Measurements from ENCODE around the gene RAF1.
A peak's percentile ranks its signal among the peaks of the same experiment; 100 is the strongest.
"Not testable (repeated sequence)": the region's sequence is repeated elsewhere in the genome, so short reads cannot be mapped to it uniquely, and the experiment has no call there.

The RAF1 gene

GRCh38 chr3:12662593-12663400 is 1.1 kb downstream of the RAF1 start:
- Histone ChIP-seq H3K9me2 (replicated peaks; ENCODE audit: insufficient read depth, low read length) (no peaks in the 10 kb centered on the region), H3K36me3 (replicated peaks; ENCODE audit: insufficient read depth, low read length) (no peaks in the 10 kb centered on the region), H3F3A (ENCODE audit: insufficient read depth, low read length) (peaks cover 13% of the 10 kb centered on the region), H4K20me1 (ENCODE audit: insufficient read depth, low read length) (peaks cover 26% of the 10 kb centered on the region), H3K9me3 (replicated peaks; ENCODE audit: insufficient read depth, low read length) (no peaks in the 10 kb centered on the region), H3K4me1 (ENCODE audit: low read length) (peaks cover 20% of the 10 kb centered on the region), H3K79me2 (ENCODE audit: low read length) (peaks cover 61% of the 10 kb centered on the region), H2AFZ (ENCODE audit: low read length) (peak overlapping the region; percentile 81; the same call in 1 of the 2 replicates), H3K4me3 (ENCODE audit: low read length) (peak overlapping the region; percentile 89), H3K27me3 (replicated peaks; ENCODE audit: insufficient read depth, low read length) (no peaks in the 10 kb centered on the region), H3K4me2 (ENCODE audit: low read depth, low read length) (peak overlapping the region; percentile 50), H3K9ac (ENCODE audit: low read length) (peak overlapping the region; percentile 99), H3K27ac (ENCODE audit: low read length) (peak overlapping the region; percentile 94)
- DNase-seq, result peak; percentile 63
- TF ChIP-seq EZH2 (optimal IDR thresholded peaks at IDR 0.05; ENCODE audit: low read depth, low read length), result no peak
- no peak for TF ChIP-seq CTCF (IDR thresholded peaks at IDR 0.05; ENCODE audit: low read length)
- TF ChIP-seq EZH2phosphoT487 (IDR thresholded peaks at IDR 0.05; ENCODE audit: low read length), result no peak

GRCh38 chr3:12661926-12662592 is 1.9 kb downstream of the RAF1 start:
- DNase-seq, result no peak
- H3K9me3 ChIP-seq (replicated peaks; ENCODE audit: insufficient read depth, low read length), result no peaks in the 10 kb centered on the region
- H3K27ac ChIP-seq (ENCODE audit: low read length), result peak overlapping the region; percentile 94
- H3K27me3 ChIP-seq (replicated peaks; ENCODE audit: insufficient read depth, low read length), result no peaks in the 10 kb centered on the region
- H3K79me2 ChIP-seq (ENCODE audit: low read length), result peaks cover 69% of the 10 kb centered on the region
- no peak for TF ChIP-seq EZH2 (optimal IDR thresholded peaks at IDR 0.05; ENCODE audit: low read depth, low read length)
- peaks cover 33% of the 10 kb centered on the region for H4K20me1 ChIP-seq (ENCODE audit: insufficient read depth, low read length)
- peak overlapping the region; percentile 89 for H3K4me3 ChIP-seq (ENCODE audit: low read length)
- H3F3A ChIP-seq (ENCODE audit: insufficient read depth, low read length), result peaks cover 13% of the 10 kb centered on the region
- H3K36me3 ChIP-seq (replicated peaks; ENCODE audit: insufficient read depth, low read length), result no peaks in the 10 kb centered on the region
- H3K9me2 ChIP-seq (replicated peaks; ENCODE audit: insufficient read depth, low read length), result no peaks in the 10 kb centered on the region
- H3K4me2 ChIP-seq (ENCODE audit: low read depth, low read length), result peak overlapping the region; percentile 50
- no peak overlapping the region for H2AFZ ChIP-seq (ENCODE audit: low read length)
- peak overlapping the region; percentile 99 for H3K9ac ChIP-seq (ENCODE audit: low read length)
- H3K4me1 ChIP-seq (ENCODE audit: low read length), result peaks cover 20% of the 10 kb centered on the region

- not testable (repeated sequence) for DNase-seq; H3K27me3 ChIP-seq (replicated peaks; ENCODE audit: insufficient read depth, low read length); H2AFZ ChIP-seq (ENCODE audit: low read length); H3K4me3 ChIP-seq (ENCODE audit: low read length); H3K27ac ChIP-seq (ENCODE audit: low read length); H3K9ac ChIP-seq (ENCODE audit: low read length); H3K9me2 ChIP-seq (replicated peaks; ENCODE audit: insufficient read depth, low read length); H3K9me3 ChIP-seq (replicated peaks; ENCODE audit: insufficient read depth, low read length); H3K36me3 ChIP-seq (replicated peaks; ENCODE audit: insufficient read depth, low read length)
- H3K4me1 ChIP-seq (ENCODE audit: low read length), result peaks cover 20% of the 10 kb centered on the region
- H4K20me1 ChIP-seq (ENCODE audit: insufficient read depth, low read length), result peaks cover 40% of the 10 kb centered on the region
- H3K4me2 ChIP-seq (ENCODE audit: low read depth, low read length), result peak overlapping the region; percentile 50; the same call in 1 of the 2 replicates
- H3F3A ChIP-seq (ENCODE audit: insufficient read depth, low read length), result peaks cover 13% of the 10 kb centered on the region
- H3K79me2 ChIP-seq (ENCODE audit: low read length), result peaks cover 76% of the 10 kb centered on the region
These were observed 2.5 kb downstream of the RAF1 start for GRCh38 chr3:12661375-12661774.

GRCh38 chr3:12660196-12660595 is 3.7 kb downstream of the RAF1 start:
- H3K9me2 ChIP-seq (replicated peaks; ENCODE audit: insufficient read depth, low read length), result no peaks in the 10 kb centered on the region
- 0 out of 2 replicates have a peak overlapping the region, but pooled peaks have one; percentile 50 for H3K4me2 ChIP-seq (ENCODE audit: low read depth, low read length)
- no peak overlapping the region for H3K27ac ChIP-seq (ENCODE audit: low read length)
- H3K9ac ChIP-seq (ENCODE audit: low read length), result no peak overlapping the region
- no peaks in the 10 kb centered on the region for H3K36me3 ChIP-seq (replicated peaks; ENCODE audit: insufficient read depth, low read length)
- no peak overlapping the region for H3K4me3 ChIP-seq (ENCODE audit: low read length)
- peaks cover 13% of the 10 kb centered on the region for H3F3A ChIP-seq (ENCODE audit: insufficient read depth, low read length)
- H3K4me1 ChIP-seq (ENCODE audit: low read length), result peaks cover 24% of the 10 kb centered on the region
- TF ChIP-seq EZH2 (optimal IDR thresholded peaks at IDR 0.05; ENCODE audit: low read depth, low read length) (no peak), EZH2phosphoT487 (IDR thresholded peaks at IDR 0.05; ENCODE audit: low read length) (no peak), CTCF (IDR thresholded peaks at IDR 0.05; ENCODE audit: low read length) (no peak)
- no peak for DNase-seq
- no peaks in the 10 kb centered on the region for H3K9me3 ChIP-seq (replicated peaks; ENCODE audit: insufficient read depth, low read length)
- H3K27me3 ChIP-seq (replicated peaks; ENCODE audit: insufficient read depth, low read length), result no peaks in the 10 kb centered on the region
- H3K79me2 ChIP-seq (ENCODE audit: low read length), result peaks cover 87% of the 10 kb centered on the region
- H2AFZ ChIP-seq (ENCODE audit: low read length), result no peak overlapping the region
- peaks cover 51% of the 10 kb centered on the region for H4K20me1 ChIP-seq (ENCODE audit: insufficient read depth, low read length)

All from MM.1S (cell line).